Mucosa of descending colon (tissue), 3 donors: Measurements from ENCODE around the gene SPRN. TPM values are rescaled to one million over a fixed set of nuclear protein-coding genes. Genes with fewer than 3 reads are reported as not detected.

Experiments
- ATAC-seq: fragments of 200-7000 bp; cut with Tn5 transposase; one replicate; pipeline ENCODE4 v1.9.1; 2020; ENCODE audit warnings: mild to moderate bottlenecking, moderate library complexity
- DNase-seq, 3 donors: peaks; one replicate each; pipeline ENCODE4 v3.0.0-alpha.2; 2020
- H3K36me3 ChIP-seq: fragments of 200-600 bp; one replicate; pipeline ENCODE4 v1.8.0; 2021; ENCODE audit warnings: low read depth, mild to moderate bottlenecking
- H3K4me1 ChIP-seq: fragments of 200-600 bp; one replicate; pipeline ENCODE4 v1.8.0; 2021; ENCODE audit warnings: low read depth, mild to moderate bottlenecking
- H3K4me3 ChIP-seq: fragments of 200-600 bp; one replicate; pipeline ENCODE4 v1.8.0; 2021; ENCODE audit warnings: mild to moderate bottlenecking
- H3K9me3 ChIP-seq: fragments of 200-600 bp; one replicate; pipeline ENCODE4 v1.8.0; 2021; ENCODE audit warnings: mild to moderate bottlenecking
- CTCF ChIP-seq: fragments of 200-600 bp; IDR thresholded peaks from one replicate; pipeline ENCODE4 v1.8.0; 2022; ENCODE audit warnings: antibody characterized with exemption, mild to moderate bottlenecking
- intact Hi-C, 2 donors: fragments of 100-400 bp; cut with DNase I in 1 of 2; cut with micrococcal nuclease in 1 of 2; formaldehyde crosslinking; loops; one replicate each; pipeline versions ENCODE4 v1.11.0 to v1.11.1; 2022; cut with DNase I, micrococcal nuclease
- total RNA-seq, 3 donors: library from RNA; stranded (reverse); fragmentation: NEBNext Ultra II Directional in 2 of 3; extraction: Animal tissue kit (Norgen Biotek cat#: 25700) in 2 of 3; gene quantifications; one replicate each; pipeline versions ENCODE4 v1.2.1 to v1.2.4, GENCODE V29; 2021 to 2023
- donor health status: DM: no; HTN: no; CAD: no; lungs with moderate emphysema.
- donor health status: DM: no; HTN: no; CAD: no.
- donor health status: DM: no; HTN: yes; CAD: no.

SPRN gene
- total RNA-seq, 3 donors from 2014 or later = 0.25 TPM; not detected in 2

GRCh38 chr10:133466683-133467275, 42.4 kb upstream of the SPRN start:
- no peak for TF ChIP-seq CTCF
- no peaks in the 10 kb centered on the region for H3K9me3 ChIP-seq
- intact Hi-C loops = no loop called here
- no peak overlapping the region for H3K4me3 ChIP-seq
- ATAC-seq (no peak), DNase-seq (no peak)
- no peaks in the 10 kb centered on the region for H3K4me1 ChIP-seq
- H3K36me3 ChIP-seq = no peaks in the 10 kb centered on the region

- ATAC-seq (no peak), DNase-seq (no peak)
- TF ChIP-seq CTCF = no peak
- intact Hi-C loops = no loop called here
- Histone ChIP-seq H3K36me3 (no peaks in the 10 kb centered on the region), H3K9me3 (no peaks in the 10 kb centered on the region), H3K4me1 (no peaks in the 10 kb centered on the region), H3K4me3 (no peak overlapping the region)
Observed at GRCh38 chr10:133465950-133466474, 41.6 kb upstream of the SPRN start.

- intact Hi-C loops = no loop called here
Observed at GRCh38 chr10:133465191-133465949, 40.9 kb upstream of the SPRN start.

GRCh38 chr10:133464582-133465031, 40.2 kb upstream of the SPRN start:
- H3K4me3 ChIP-seq = no peak overlapping the region
- intact Hi-C loops = no loop called here
- no peaks in the 10 kb centered on the region for H3K9me3 ChIP-seq
- DNase-seq (no peak), ATAC-seq (no peak)
- H3K36me3 ChIP-seq = no peaks in the 10 kb centered on the region
- H3K4me1 ChIP-seq = no peaks in the 10 kb centered on the region
- TF ChIP-seq CTCF = no peak

More at GRCh38 chr10:133465191-133465949, 40.9 kb upstream of the SPRN start:
- no peak overlapping the region for H3K4me3 ChIP-seq
- H3K9me3 ChIP-seq = no peaks in the 10 kb centered on the region
- no peaks in the 10 kb centered on the region for H3K4me1 ChIP-seq
- no peak for ATAC-seq
- DNase-seq = no peak
- no peaks in the 10 kb centered on the region for H3K36me3 ChIP-seq
- no peak for TF ChIP-seq CTCF

GRCh38 chr10:133462512-133463305, 38.3 kb upstream of the SPRN start:
- DNase-seq (no peak), ATAC-seq (no peak)
- intact Hi-C loops = no loop called here
- Histone ChIP-seq H3K4me3 (no peak overlapping the region), H3K36me3 (no peaks in the 10 kb centered on the region), H3K9me3 (no peaks in the 10 kb centered on the region), H3K4me1 (no peaks in the 10 kb centered on the region)
- TF ChIP-seq CTCF = no peak
